Measurements from ENCODE around the gene COL9A2.

DNA sequence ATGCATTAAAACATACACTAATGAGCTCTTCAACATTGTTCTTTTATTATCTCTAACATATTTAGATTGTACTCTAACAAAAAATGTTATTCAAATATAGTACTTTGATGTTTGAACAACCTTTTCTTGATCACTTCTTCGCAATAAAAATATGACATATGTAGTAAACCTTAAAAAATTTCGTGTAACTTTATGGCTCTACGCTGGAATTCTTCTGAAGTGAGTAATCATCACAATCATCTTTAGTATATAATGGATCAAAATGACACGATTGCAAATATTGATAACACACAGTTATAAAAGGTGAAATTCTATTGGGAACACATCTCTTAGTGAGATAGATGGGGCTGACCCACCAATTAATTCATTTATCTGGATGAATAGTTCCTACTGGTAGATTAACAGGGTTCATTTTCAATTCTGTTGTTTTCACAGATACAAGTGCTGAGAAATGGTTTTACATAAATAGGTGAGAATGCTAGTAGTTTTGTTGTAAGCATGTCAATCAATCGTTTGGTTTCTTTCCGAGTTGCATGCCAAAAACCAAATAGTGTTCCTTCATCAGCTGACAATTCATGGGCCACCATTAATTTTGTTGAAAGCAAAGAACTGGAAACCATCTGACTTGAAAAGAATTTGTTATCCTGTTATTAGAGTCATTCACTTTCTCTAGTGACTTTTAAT lies 60.5 kb downstream of the COL9A2 start:
- TF ChIP-seq PAX5 (IDR thresholded peaks at IDR 0.05; ENCODE audit: insufficient read depth, low read length, severe bottlenecking) (no peak), POLR2A (IDR thresholded peaks at IDR 0.05; ENCODE audit: low read depth, low read length) (no peak)

Measured in GM12891 (cell line).